ENCODE results near the gene NOX4. TPM values are rescaled to one million over a fixed set of nuclear protein-coding genes. Genes with fewer than 3 reads are reported as not detected.
"Not testable (repeated sequence)": the region's sequence is repeated elsewhere in the genome, so short reads cannot be mapped to it uniquely, and the experiment has no call there.

Gene NOX4
- total RNA-seq, 1 donor from 2014 or later: 14.0 TPM

DNA sequence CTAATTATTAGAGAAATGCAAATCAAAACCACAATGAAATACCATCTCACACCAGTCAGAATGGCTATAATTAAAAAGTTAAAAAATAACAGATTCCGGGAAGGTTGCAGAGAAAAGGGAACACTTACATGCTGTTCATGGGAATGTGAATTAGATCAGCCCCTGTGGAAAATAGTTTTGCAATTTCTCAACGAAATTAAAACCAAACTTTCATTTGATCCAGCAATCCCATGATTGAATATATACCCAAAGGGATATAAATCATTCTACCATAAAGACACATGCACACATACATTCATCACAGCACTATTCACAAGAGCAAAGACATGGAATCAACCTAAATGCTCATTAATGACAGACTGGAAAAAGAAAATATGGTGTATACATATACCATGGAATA lies 32.5 kb downstream of the NOX4 start:
- DNase-seq (ENCODE audit: low spot score): no peak

DNA sequence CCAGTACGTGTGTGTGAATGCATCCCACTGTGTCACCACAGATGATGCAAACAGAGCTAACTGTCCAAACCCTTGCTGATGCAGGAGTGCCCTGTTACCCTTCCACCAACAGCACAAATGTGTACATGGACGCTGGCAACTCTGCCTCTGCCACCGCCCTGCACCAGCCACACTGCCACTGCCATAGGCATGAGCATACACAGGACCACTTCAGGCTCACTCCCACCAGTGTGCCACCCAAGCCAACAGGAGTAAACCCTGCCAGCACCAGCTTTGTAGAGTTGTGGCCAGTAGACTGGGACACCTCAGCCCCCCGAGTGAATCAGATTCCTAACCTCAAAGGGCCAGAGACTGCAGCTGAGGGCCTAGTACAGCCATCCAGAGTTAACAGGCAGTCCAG lies 34.0 kb downstream of the NOX4 start:
- DNase-seq (ENCODE audit: low spot score): no peak

DNA sequence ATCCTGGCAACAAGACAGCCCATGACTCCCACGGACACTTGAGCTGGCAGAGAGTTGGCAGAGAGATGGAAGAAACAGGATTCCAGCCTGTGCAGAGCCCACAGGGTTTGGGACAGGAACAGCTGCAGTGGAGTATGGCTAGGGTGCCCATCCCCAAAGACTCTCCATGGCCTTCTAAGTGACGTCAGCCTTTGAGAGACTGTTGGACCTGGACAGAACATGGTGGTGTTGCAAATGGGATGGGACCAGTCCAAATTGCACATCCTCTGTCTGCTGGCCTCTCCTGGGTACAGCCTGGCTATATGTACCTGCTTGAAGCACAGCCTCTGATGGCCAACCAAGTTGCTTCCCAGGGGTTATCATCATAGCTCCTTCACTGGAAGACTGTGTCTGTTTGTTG lies 34.5 kb downstream of the NOX4 start:
- no peak for DNase-seq (ENCODE audit: low spot score)

DNA sequence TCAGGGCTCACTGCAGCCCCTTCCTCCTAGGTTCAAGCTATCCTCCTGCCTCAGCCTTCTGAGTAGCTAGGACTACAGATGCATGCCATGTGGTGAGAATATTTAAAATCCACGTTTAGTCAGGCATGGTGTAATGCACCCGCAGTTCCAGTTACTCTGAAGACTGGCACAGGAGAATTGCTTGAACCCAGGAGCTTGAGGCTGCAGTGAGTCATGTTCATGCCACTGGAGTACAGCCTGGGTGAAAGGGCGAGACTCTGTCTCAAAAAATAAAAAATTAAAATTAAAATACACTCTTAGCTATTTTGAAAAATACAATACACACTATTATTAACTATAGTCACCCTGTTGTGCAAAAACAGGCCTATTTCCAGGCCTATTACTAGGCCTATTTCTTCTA lies 38.4 kb downstream of the NOX4 start:
- no peak for DNase-seq (ENCODE audit: low spot score)

DNA sequence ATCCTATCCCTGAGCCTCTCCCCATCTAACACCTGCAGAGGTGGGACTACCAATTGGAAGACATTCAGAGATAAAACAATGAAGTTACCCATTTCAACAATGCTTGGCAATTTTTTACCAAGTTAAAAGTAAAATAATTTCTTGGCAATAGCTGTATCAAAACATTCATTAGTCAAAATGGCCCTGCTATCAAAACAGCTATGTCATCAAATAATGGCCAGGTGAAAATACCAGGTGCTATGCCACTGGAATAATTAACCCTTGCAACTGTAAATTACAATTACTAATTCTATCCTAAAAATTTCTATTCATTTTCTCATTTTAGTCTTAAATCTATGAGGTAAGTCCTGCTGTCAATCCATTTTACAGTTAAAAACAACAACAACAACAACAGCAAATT lies 43.3 kb downstream of the NOX4 start:
- DNase-seq (ENCODE audit: low spot score): no peak

DNA sequence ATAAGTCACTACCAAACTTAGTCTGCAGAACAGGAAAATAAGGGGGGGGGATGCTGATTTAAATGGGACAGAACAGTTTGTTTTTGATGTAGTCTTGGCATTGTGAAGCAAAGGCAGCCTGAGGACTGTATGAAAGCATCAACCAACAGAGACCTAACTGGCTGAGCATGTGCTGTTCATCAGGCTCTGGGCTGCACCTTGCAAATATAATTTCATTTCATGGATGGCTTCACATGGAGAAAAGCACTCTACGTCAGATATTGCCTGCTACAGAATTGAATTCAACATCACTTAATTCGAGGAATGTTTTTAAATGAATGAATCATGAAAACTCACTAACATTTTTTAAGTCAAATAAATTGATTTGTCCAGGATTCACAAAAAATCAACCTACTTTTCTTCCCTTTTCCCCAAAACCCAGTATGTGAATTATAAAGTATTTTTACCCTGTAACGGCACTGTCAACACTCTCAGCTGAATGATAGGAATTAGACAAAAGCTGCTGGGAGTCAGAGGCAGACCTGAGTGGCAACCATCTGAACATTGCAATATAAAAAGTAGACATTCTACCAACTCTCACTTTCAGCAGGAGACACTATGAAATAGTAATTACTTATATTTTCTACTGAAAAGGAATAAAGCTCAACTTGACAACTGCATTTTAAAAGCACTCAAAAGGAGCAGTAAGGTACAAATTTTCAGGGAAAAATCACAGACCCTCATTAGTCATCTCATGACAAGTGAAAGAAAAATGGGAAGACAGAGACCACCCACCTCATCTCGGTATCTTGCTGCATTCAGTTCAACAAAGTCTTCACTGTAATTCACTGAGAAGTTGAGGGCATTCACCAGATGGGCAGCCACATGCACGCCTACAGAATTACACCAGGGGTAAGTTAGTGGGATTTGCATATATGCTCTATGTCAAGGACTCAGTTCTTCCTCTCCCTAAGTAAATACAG lies 47.5 kb downstream of the NOX4 start:
- no peak for DNase-seq (ENCODE audit: low spot score)

DNA sequence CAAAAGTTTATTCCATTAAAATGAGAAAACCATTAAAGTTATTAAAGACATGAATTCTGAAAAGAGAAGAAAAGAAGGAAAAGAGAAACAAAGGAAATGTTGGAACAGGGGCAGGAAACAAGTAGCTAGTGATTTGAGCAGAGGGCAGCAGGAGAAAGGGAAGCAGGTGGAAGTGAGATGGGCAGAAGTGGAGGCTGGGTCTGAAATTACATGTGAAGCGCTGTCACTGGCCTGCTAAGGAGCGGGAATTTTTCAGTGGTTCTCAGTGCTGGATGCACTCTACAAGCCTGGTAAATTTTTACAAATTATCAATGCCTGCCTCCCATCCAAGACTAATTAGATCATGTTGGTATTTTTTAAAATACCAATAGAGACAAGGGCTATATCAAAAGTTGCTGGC lies 48.4 kb downstream of the NOX4 start:
- no peak for DNase-seq (ENCODE audit: low spot score)

DNA sequence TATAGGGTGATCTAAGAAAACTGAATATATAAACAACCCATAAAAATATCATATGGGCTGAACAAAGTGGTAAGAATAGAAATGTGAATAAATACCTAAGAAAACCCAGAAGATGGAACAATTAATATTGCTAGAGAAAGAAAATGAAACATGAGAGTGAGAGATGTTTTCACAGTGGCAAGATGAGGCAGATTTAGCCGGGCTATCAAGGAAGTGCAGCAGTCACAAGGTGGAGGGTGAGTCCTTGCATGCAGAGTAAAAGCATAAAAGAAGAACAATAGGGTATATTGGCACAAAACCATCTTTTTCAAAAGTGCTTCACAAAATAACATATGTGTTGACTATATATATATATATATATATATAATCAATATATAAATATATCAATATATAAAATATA lies 49.6 kb downstream of the NOX4 start:
- no peak for DNase-seq (ENCODE audit: low spot score)

DNA sequence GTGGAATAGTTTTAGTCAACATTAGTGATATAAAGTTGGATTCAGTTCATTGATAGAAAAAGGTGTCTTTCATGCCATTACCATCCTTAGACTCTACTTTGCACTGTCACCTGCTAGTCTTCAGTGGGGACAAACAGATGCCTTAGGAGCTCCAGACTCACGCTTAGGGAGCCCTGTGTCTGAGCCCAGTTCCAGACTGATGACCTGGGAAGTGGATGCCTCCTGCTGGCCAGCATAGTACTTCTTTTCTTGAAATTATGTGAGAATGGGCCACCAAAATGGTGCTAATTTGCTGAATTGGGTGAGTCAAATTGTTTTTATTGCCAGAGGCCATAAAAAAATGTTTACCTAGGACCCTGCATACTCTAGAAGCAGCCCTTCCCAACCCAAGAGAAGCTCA lies 53.9 kb downstream of the NOX4 start:
- DNase-seq (ENCODE audit: low spot score): no peak

DNA sequence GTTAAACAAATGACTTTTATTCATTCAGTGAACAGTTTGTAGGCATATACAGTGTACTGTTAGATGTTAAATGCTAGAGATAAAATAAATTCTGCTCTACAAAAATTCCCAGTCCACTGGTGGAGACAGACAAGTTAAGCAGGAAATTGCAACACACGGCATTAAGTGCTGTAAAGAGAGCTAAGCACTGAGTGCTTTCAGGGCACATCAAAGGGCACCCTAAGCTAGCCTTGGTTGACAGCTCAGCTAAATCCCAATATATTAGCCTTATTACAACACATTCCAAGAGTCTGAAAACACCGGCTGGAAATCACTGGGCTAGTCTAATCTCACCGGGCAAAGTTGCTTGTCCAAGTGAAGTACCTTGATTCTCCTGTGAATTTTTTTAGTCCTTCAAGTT lies 55.1 kb downstream of the NOX4 start:
- DNase-seq (ENCODE audit: low spot score): peak; percentile 98

DNA sequence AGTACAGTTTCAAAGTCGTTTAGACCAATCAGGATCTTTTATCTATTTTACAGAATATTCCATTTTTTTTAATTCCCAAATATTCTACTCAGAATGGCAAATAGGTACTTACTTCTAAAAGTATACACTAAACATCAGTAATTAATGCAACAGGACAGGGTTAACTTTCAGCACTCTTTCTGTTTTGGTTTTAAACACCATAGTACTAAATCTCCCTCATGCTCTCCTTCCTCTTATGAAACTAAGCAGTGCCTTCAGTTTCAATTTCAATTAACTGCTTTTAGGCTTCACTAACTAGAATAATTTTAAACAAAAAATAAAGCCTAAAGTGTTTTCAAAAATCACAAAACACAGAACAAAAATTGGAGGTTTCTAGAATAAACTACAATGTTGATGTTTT lies 57.9 kb downstream of the NOX4 start:
- DNase-seq (ENCODE audit: low spot score): no peak

DNA sequence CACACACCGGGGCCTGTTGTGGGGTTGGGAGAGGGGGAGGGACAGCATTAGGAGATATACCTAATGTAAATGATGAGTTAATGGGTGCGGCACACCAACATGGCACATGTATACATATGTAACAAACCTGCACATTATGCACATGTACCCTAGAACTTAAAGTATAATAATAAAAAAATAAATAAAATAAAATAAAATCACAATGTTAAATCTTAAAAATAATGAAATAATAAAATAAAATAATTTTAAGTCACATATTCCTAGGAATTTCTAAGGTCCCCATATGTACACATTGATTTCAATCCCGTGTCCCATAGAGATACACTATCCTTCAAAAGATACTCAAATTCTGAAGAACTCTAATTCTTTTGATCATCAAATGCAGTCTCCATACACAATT lies 59.0 kb downstream of the NOX4 start:
- DNase-seq (ENCODE audit: low spot score): not testable (repeated sequence)

DNA sequence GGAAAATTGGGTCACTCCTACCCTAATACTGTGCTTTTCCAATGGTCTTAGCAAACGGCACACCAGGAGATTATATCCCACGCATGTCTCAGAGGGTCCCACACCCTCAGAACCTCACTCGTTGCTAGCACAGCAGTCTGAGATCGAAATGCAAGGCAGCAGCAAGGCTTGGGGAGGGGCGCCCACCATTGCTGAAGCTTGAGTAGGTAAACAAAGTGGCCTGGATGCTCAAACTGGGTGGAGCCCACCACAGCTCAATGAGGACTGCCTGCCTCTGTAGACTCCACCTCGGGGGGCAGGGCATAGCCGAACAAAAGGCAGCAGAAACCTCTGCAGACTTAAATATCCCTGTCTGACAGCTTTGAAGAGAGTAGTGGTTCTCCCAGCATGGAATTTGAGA lies 64.7 kb downstream of the NOX4 start:
- DNase-seq (ENCODE audit: low spot score): not testable (repeated sequence)

DNA sequence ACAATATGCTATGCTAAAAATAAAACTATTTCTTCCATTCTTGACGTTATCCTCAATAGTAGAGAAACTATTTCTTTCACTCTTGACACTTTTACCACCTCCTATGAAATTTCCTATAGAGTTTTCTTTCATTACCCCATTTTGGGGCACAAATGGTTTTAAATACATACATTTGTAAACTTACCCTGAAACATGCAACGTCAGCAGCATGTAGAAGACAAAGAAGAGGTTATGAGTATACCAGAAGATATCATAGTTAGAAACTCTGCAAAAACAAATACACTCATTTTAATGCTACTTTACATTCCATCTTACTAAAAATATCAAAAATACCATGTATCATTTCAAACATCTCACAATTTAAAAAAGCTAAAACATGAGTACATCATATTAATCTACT lies 69.5 kb downstream of the NOX4 start:
- DNase-seq (ENCODE audit: low spot score): no peak

DNA sequence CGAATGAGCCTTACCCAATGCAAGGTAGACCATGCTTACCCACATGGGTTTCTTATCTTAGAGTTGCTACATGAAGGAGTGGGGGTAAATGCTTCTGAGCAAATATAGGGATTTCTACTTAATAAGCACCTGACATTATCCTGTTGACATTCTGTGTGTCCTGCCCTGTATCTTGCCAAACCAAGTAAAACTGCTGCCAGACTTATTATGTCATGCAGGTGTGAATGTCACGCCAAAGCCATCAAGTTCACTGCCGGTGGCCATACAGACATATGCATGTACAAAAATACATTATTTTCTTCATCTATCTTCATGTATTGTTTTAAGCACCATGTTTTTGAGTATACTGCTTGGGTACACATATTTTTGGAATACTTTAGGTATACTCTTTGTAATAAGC lies 70.2 kb downstream of the NOX4 start:
- DNase-seq (ENCODE audit: low spot score): no peak

DNA sequence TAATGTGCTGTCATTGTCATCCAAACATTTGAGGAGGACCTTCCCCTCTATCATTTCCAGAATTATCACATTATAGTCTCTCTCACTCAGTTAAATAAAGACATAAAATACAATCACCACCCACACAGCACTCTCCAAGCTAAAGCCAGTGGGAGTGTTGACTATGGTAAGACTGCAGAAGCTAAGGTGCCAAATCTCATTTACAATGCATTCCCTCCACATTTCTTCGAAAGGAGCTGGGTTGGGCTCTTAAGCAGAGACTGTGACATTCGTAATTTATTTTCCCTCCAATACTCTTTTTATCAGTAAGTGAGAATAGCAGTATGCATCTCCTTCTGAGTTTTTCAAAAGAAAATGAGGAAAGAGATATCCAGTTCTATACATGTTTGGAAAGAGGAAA lies 74.2 kb downstream of the NOX4 start:
- no peak for DNase-seq (ENCODE audit: low spot score)

DNA sequence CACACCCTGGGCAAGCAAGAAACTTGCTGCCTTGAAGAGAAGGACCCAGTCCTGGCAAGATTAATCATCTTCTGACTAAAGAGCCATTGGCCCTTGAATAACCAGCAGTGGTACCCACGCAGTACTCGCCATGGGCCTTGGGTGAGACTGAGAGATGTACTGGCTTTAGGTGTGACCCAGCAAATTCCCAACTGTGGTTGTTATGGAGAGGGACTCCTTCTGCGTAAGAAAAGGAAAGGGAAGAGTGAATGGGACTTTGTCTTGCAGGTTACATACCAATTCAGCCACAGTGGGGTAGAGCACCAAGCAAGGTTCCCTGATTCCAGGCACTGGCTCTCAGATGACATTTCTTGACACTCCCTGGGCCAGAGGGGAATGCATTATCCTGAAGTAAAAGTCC lies 80.1 kb downstream of the NOX4 start:
- not testable (repeated sequence) for DNase-seq (ENCODE audit: low spot score)

DNA sequence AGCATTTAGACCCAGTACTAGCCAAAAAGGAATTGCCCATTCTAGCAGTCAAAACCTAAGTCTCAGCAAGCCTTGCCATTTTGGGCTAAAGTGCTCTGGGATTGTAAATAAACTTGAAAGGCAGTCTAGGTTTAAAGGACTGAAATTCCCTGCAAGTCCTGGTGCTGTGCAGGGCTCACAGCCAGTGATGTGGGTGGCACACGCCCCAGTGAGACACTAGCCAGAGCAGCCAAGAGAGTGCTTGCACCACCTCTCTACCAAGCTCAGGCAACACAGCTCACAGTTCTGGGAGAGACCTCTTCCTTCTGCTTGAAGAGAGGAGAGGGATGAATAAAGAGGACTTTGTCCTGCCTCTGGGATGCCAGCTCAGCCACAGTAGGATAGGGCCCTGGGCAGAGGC lies 80.5 kb downstream of the NOX4 start:
- DNase-seq (ENCODE audit: low spot score): not testable (repeated sequence)

DNA sequence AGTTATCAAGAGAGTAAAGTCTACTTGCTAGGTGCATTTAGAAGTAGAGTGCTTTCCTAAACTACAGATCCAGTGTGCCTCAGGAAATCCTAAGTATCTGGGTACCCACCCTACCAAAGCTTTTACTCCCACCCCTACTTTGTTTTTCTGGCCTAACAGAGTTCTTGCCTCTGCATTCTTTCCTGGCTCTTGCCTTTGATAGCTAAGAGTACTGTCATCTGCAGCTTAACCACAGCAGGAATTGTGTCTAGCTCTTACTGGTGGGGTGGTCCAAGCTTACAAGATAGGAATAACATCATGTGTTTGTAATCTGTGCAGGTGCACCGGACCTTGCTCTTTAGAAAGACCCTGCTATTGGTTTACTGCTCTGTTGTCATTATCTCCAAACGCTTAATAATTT lies 82.7 kb downstream of the NOX4 start:
- peak; percentile 63 for DNase-seq (ENCODE audit: low spot score)

DNA sequence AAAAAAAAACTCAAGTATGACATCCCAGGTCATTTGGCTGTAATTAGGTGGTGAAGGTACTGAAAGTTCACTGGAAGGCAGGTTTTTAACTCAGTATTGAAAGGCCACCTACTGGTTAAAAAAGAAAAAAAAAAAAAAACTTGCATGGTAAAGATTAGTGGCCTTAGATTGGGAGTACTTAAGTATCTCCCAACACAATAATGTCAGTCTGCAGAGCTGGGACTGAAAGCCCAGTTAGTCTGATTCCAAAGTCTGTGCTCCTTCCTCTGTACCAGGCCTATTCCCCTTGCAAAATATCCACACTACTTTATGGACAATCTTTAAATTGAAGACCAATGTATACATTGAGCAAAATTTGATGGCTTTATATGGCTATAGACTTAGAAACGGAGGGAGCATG lies 85.5 kb downstream of the NOX4 start:
- DNase-seq (ENCODE audit: low spot score): no peak

DNA sequence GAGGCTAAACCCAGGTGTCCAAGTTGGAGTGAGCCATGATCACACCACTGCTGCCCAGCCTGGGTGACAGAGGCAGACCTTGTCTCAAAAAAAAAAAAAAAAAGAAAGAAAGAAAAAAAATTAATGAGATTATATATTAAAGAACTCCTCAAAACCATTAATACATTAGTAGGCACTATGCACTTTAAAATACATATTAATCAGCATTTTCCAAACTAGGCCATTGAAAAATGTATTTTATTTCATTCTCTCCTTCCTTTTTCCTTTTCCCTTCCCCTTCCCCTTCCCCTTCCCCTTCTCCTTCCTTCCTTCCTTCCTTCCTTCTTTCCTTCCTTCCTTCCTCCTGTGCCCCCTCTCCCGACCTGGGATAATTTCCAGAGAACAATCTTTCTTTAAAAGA lies 99.5 kb downstream of the NOX4 start:
- DNase-seq (ENCODE audit: low spot score): not testable (repeated sequence)

DNA sequence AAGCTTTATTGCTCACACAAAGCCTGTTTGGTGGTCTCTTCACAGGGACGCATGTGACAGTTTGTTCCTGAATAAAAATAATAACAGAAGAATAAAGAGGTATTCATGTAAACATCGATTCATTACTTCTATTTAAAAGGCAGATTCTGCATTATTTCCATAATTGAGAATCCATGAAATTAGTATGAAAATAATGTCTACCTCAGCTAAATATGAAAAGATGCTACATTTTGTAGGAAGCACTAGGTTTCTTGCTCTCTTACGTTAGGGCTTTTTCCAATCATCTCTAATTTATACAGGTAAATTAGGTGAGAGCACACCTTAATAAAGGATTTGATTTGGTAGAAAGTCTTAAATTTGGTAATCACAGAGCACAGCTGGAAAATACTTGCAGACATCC lies 103.7 kb downstream of the NOX4 start:
- DNase-seq (ENCODE audit: low spot score): not testable (repeated sequence)

DNA sequence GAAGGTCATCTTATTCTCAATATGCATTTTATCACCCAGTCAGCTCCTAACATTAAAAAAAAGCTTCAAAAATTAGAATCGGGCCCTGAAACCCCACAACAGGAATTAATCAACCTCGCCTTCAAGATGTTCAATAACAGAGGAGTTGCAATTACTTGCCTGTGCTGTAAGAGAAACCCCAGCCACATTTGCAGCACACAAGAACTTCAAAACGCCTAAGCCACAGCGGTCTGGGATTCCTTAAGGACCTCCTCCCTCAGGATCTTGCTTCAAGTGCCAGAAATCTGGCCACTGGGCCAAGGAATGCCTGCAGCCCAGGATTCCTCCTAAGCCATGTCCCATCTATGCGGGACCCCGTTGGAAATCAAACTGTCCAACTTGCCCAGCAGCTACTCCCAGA lies 108.2 kb downstream of the NOX4 start:
- not testable (repeated sequence) for DNase-seq (ENCODE audit: low spot score)

DNA sequence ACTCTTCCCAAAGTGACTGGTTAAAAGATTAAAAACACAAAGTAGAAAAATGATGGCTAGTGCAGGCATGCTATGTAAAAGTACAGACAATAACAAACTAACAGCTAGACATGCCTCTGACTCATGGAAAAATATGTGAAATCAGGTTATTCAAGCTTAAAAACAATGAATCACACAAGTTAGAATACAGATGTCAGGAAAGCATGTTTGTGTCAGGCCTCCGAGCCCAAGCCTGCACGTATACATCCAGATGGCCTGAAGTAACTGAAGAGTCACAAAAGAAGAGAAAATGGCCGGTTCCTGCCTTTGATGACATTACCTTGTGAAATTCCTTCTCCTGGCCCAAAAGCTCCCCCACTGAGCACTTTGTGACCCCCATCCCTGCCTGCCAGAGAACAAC lies 110.1 kb downstream of the NOX4 start:
- peak; percentile 92 for DNase-seq (ENCODE audit: low spot score)

Measured in umbilical cord (tissue), 2 donors.